Measurements from ENCODE around the gene AP3B2.

- no peak for TF ChIP-seq EZH2 (IDR thresholded peaks at IDR 0.05; ENCODE audit: borderline replicate concordance, low read depth, low read length, severe bottlenecking)
- TF ChIP-seq, protein P1, sequence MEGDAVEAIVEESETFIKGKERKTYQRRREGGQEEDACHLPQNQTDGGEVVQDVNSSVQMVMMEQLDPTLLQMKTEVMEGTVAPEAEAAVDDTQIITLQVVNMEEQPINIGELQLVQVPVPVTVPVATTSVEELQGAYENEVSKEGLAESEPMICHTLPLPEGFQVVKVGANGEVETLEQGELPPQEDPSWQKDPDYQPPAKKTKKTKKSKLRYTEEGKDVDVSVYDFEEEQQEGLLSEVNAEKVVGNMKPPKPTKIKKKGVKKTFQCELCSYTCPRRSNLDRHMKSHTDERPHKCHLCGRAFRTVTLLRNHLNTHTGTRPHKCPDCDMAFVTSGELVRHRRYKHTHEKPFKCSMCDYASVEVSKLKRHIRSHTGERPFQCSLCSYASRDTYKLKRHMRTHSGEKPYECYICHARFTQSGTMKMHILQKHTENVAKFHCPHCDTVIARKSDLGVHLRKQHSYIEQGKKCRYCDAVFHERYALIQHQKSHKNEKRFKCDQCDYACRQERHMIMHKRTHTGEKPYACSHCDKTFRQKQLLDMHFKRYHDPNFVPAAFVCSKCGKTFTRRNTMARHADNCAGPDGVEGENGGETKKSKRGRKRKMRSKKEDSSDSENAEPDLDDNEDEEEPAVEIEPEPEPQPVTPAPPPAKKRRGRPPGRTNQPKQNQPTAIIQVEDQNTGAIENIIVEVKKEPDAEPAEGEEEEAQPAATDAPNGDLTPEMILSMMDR (IDR thresholded peaks at IDR 0.05; ENCODE audit: borderline replicate concordance, extremely low read depth, low read length, poor library complexity, severe bottlenecking), result no peak
Observed at GRCh38 chr15:82670699-82671098, 39.0 kb downstream of the AP3B2 start.
